ENCODE measurements around the gene TSHZ2. TPM values are rescaled to one million over a fixed set of nuclear protein-coding genes. Genes with fewer than 3 reads are reported as not detected.

Gene TSHZ2
- total RNA-seq, 1 experiment from 2014 or later, result 0.07 TPM

GRCh38 chr20:53116733-53117132 is 144.6 kb downstream of the TSHZ2 start:
- H3K27me3 ChIP-seq (ENCODE audit: insufficient read depth, low read length), result peaks cover 36% of the 10 kb centered on the region
- ChIA-PET CTCF (no interaction called here), POLR2A (no interaction called here), RAD21 (ENCODE audit: low non-redundant PET in 1 of 2, low total read pairs in 2 of 2, uncharacterized antibody in 2 of 2, unreplicated experiment in 2 of 2) (no interaction called here)
- no peak overlapping the region for H3K4me2 ChIP-seq (ENCODE audit: low read length)
- intact Hi-C loops (cut with micrococcal nuclease), result no loop called here
- H3K4me3 ChIP-seq (replicated peaks in 1 of 2; ENCODE audit: low read depth in 1 of 2, low read length in 2 of 2), result no peak overlapping the region
- no peaks in the 10 kb centered on the region for H3K79me2 ChIP-seq (ENCODE audit: insufficient read depth, low read length)
- no TSS peak for BruUV-seq (replicated peaks)
- ATAC-seq (no peak), DNase-seq (ENCODE audit: low read depth, low spot score) (no peak)
- H3K9me3 ChIP-seq (ENCODE audit: control insufficient read depth in 1 of 2, insufficient read depth in 1 of 2, low read depth in 1 of 2, low read length in 2 of 2), result no peaks in the 10 kb centered on the region
- H3K4me1 ChIP-seq (ENCODE audit: control insufficient read depth in 1 of 2, insufficient read depth in 2 of 2, low read length in 2 of 2), result no peaks in the 10 kb centered on the region
- no peak overlapping the region for H2AFZ ChIP-seq (ENCODE audit: low read depth, low read length, poor library complexity, severe bottlenecking)
- TF ChIP-seq ATF3 (IDR thresholded peaks at IDR 0.05) (no peak), ELF1 (IDR thresholded peaks at IDR 0.05; ENCODE audit: borderline replicate concordance, low read depth) (no peak), FOSL1 (IDR thresholded peaks at IDR 0.05; ENCODE audit: low read depth) (no peak), REST (IDR thresholded peaks at IDR 0.05; ENCODE audit: low read depth) (no peak), POLR2A (IDR thresholded peaks at IDR 0.05; ENCODE audit: borderline replicate concordance, extremely low read depth, insufficient read depth, insufficient read length) (no peak), MAX (IDR thresholded peaks at IDR 0.05) (no peak), CTCF (IDR thresholded peaks at IDR 0.05 in 2 of 3, conservative IDR thresholded peaks at IDR 0.05 in 1 of 3; ENCODE audit: borderline replicate concordance in 1 of 3, insufficient read depth in 1 of 3, low read depth in 2 of 3, low read length in 2 of 3) (no peak), ZNF274 (IDR thresholded peaks at IDR 0.05; ENCODE audit: low read depth, low read length) (no peak)
- H3K27ac ChIP-seq (ENCODE audit: low read depth, low read length), result no peak overlapping the region
- H4K20me1 ChIP-seq (ENCODE audit: insufficient read depth), result no peaks in the 10 kb centered on the region
- H3K36me3 ChIP-seq (ENCODE audit: control insufficient read depth in 1 of 2, insufficient read depth in 2 of 2, low read length in 2 of 2), result no peaks in the 10 kb centered on the region
- H3K9ac ChIP-seq (ENCODE audit: low read length), result no peak overlapping the region
- H3K9me2 ChIP-seq (ENCODE audit: insufficient read depth), result no peaks in the 10 kb centered on the region

Measured in HCT116 (cell line).